Activated naive CD8-positive, alpha-beta T cell treated with anti-CD3 and anti-CD28 coated beads, Interleukin-2, amount 50 U/mL, for 24 hours (primary cell): ENCODE measurements around the gene MYORG.
"Not testable (repeated sequence)": the region's sequence is repeated elsewhere in the genome, so short reads cannot be mapped to it uniquely, and the experiment has no call there.

Experiments used
- ATAC-seq: fragments of 150-1000 bp; cut with Tn5 transposase; one replicate; pipeline ENCODE4 v1.10.0; 2021
- DNase-seq: peaks from one replicate; pipeline ENCODE4 v3.0.0; 2021
- H3K27ac Mint-ChIP-seq: one replicate; pipeline ENCODE4 v1.8.0; 2021; ENCODE audit warnings: mild to moderate bottlenecking, mixed read lengths
- H3K27me3 Mint-ChIP-seq: one replicate; pipeline ENCODE4 v1.8.0; 2021; ENCODE audit warnings: mixed read lengths
- H3K36me3 Mint-ChIP-seq: one replicate; pipeline ENCODE4 v1.8.0; 2021; ENCODE audit warnings: low read depth, mixed read lengths
- H3K4me1 Mint-ChIP-seq: one replicate; pipeline ENCODE4 v1.8.0; 2021; ENCODE audit warnings: mixed read lengths
- H3K4me3 Mint-ChIP-seq: one replicate; pipeline ENCODE4 v1.8.0; 2021; ENCODE audit warnings: mild to moderate bottlenecking, moderate library complexity, mixed read lengths
- H3K9me3 Mint-ChIP-seq: one replicate; pipeline ENCODE4 v1.8.0; 2021; ENCODE audit warnings: mixed read lengths

The MYORG gene

GRCh38 chr9:34367751-34368410 is 8.8 kb downstream of the MYORG start:
- H3K9me3 Mint-ChIP-seq, result peaks cover 14% of the 10 kb centered on the region
- not testable (repeated sequence) for H3K27ac Mint-ChIP-seq, H3K4me3 Mint-ChIP-seq, ATAC-seq, H3K27me3 Mint-ChIP-seq, H3K4me1 Mint-ChIP-seq, DNase-seq
- H3K36me3 Mint-ChIP-seq, result peaks cover 16% of the 10 kb centered on the region

- Mint-ChIP-seq H3K27me3 (no peaks in the 10 kb centered on the region), H3K27ac (no peak overlapping the region), H3K36me3 (peaks cover 16% of the 10 kb centered on the region), H3K4me1 (peaks cover 8% of the 10 kb centered on the region), H3K4me3 (no peak overlapping the region), H3K9me3 (peaks cover 14% of the 10 kb centered on the region)
- DNase-seq (no peak), ATAC-seq (no peak)
Observed at GRCh38 chr9:34366365-34366764, 10.3 kb downstream of the MYORG start.

GRCh38 chr9:34365282-34365681 is 11.4 kb downstream of the MYORG start:
- H3K27ac Mint-ChIP-seq, result no peak overlapping the region
- peaks cover 14% of the 10 kb centered on the region for H3K9me3 Mint-ChIP-seq
- H3K4me3 Mint-ChIP-seq, result no peak overlapping the region
- ATAC-seq, result no peak
- peaks cover 6% of the 10 kb centered on the region for H3K4me1 Mint-ChIP-seq
- DNase-seq, result no peak
- H3K27me3 Mint-ChIP-seq, result no peaks in the 10 kb centered on the region
- peaks cover 12% of the 10 kb centered on the region for H3K36me3 Mint-ChIP-seq

- no peak overlapping the region for H3K27ac Mint-ChIP-seq
Observed at GRCh38 chr9:34363619-34364351, 12.9 kb downstream of the MYORG start.

GRCh38 chr9:34362614-34363214 is 14.0 kb downstream of the MYORG start:
- H3K27ac Mint-ChIP-seq, result no peak overlapping the region
- DNase-seq (no peak), ATAC-seq (no peak)
- peaks cover 6% of the 10 kb centered on the region for H3K4me1 Mint-ChIP-seq
- H3K4me3 Mint-ChIP-seq, result no peak overlapping the region
- H3K36me3 Mint-ChIP-seq, result peaks cover 4% of the 10 kb centered on the region
- H3K9me3 Mint-ChIP-seq, result peaks cover 9% of the 10 kb centered on the region
- no peaks in the 10 kb centered on the region for H3K27me3 Mint-ChIP-seq

More at GRCh38 chr9:34363619-34364351, 12.9 kb downstream of the MYORG start:
- ATAC-seq (no peak), DNase-seq (no peak)
- no peaks in the 10 kb centered on the region for H3K27me3 Mint-ChIP-seq
- no peak overlapping the region for H3K4me3 Mint-ChIP-seq
- H3K36me3 Mint-ChIP-seq, result peaks cover 7% of the 10 kb centered on the region
- H3K9me3 Mint-ChIP-seq, result peaks cover 14% of the 10 kb centered on the region
- H3K4me1 Mint-ChIP-seq, result peaks cover 6% of the 10 kb centered on the region

- not testable (repeated sequence) for H3K4me1 Mint-ChIP-seq, H3K27ac Mint-ChIP-seq, H3K27me3 Mint-ChIP-seq, H3K4me3 Mint-ChIP-seq, DNase-seq, ATAC-seq
- peaks cover 15% of the 10 kb centered on the region for H3K36me3 Mint-ChIP-seq
- H3K9me3 Mint-ChIP-seq, result peaks cover 14% of the 10 kb centered on the region
Observed at GRCh38 chr9:34352957-34353356, 23.7 kb downstream of the MYORG start.

- DNase-seq, H3K27ac Mint-ChIP-seq, H3K4me3 Mint-ChIP-seq, ATAC-seq, H3K4me1 Mint-ChIP-seq, H3K27me3 Mint-ChIP-seq: not testable (repeated sequence)
- Mint-ChIP-seq H3K36me3 (peaks cover 15% of the 10 kb centered on the region), H3K9me3 (peaks cover 14% of the 10 kb centered on the region)
Observed at GRCh38 chr9:34352122-34352652, 24.5 kb downstream of the MYORG start.

- no peaks in the 10 kb centered on the region for H3K4me1 Mint-ChIP-seq
- H3K27me3 Mint-ChIP-seq, result no peaks in the 10 kb centered on the region
- DNase-seq (no peak), ATAC-seq (no peak)
- no peak overlapping the region for H3K4me3 Mint-ChIP-seq
- peaks cover 3% of the 10 kb centered on the region for H3K36me3 Mint-ChIP-seq
- H3K9me3 Mint-ChIP-seq, result no peaks in the 10 kb centered on the region
- no peak overlapping the region for H3K27ac Mint-ChIP-seq
Observed at GRCh38 chr9:34349324-34349723, 27.4 kb downstream of the MYORG start.

GRCh38 chr9:34347800-34348158 is 28.9 kb downstream of the MYORG start:
- Mint-ChIP-seq H3K4me1 (no peaks in the 10 kb centered on the region), H3K27ac (no peak overlapping the region), H3K9me3 (no peaks in the 10 kb centered on the region), H3K4me3 (no peak overlapping the region), H3K27me3 (no peaks in the 10 kb centered on the region), H3K36me3 (peaks cover 9% of the 10 kb centered on the region)
- ATAC-seq, result no peak
- DNase-seq, result no peak

- ATAC-seq, result no peak
- H3K4me1 Mint-ChIP-seq, result no peaks in the 10 kb centered on the region
Observed at GRCh38 chr9:34346873-34347799, 29.6 kb downstream of the MYORG start.

GRCh38 chr9:34343605-34344004 is 33.1 kb downstream of the MYORG start:
- peaks cover 21% of the 10 kb centered on the region for H3K36me3 Mint-ChIP-seq
- H3K27ac Mint-ChIP-seq, result no peak overlapping the region
- ATAC-seq, result no peak
- no peaks in the 10 kb centered on the region for H3K27me3 Mint-ChIP-seq
- H3K9me3 Mint-ChIP-seq, result no peaks in the 10 kb centered on the region
- H3K4me3 Mint-ChIP-seq, result no peak overlapping the region
- H3K4me1 Mint-ChIP-seq, result no peaks in the 10 kb centered on the region
- no peak for DNase-seq

More at GRCh38 chr9:34346873-34347799, 29.6 kb downstream of the MYORG start:
- no peaks in the 10 kb centered on the region for H3K27me3 Mint-ChIP-seq
- no peak overlapping the region for H3K4me3 Mint-ChIP-seq
- H3K36me3 Mint-ChIP-seq, result peaks cover 9% of the 10 kb centered on the region
- H3K27ac Mint-ChIP-seq, result no peak overlapping the region
- DNase-seq, result no peak
- H3K9me3 Mint-ChIP-seq, result no peaks in the 10 kb centered on the region

GRCh38 chr9:34343090-34343489 is 33.6 kb downstream of the MYORG start:
- Mint-ChIP-seq H3K27ac (no peak overlapping the region), H3K4me3 (no peak overlapping the region), H3K9me3 (no peaks in the 10 kb centered on the region), H3K4me1 (no peaks in the 10 kb centered on the region), H3K27me3 (no peaks in the 10 kb centered on the region), H3K36me3 (peaks cover 21% of the 10 kb centered on the region)
- ATAC-seq (no peak), DNase-seq (no peak)

- no peak overlapping the region for H3K4me3 Mint-ChIP-seq
- H3K4me1 Mint-ChIP-seq, result no peaks in the 10 kb centered on the region
- no peaks in the 10 kb centered on the region for H3K27me3 Mint-ChIP-seq
- DNase-seq (no peak), ATAC-seq (no peak)
- peaks cover 21% of the 10 kb centered on the region for H3K36me3 Mint-ChIP-seq
- H3K27ac Mint-ChIP-seq, result no peak overlapping the region
- H3K9me3 Mint-ChIP-seq, result no peaks in the 10 kb centered on the region
Observed at GRCh38 chr9:34341659-34342295, 34.9 kb downstream of the MYORG start.
